ENCODE data around the gene KLHL22. TPM values are rescaled to one million over a fixed set of nuclear protein-coding genes. Genes with fewer than 3 reads are reported as not detected.

KLHL22 gene
- total RNA-seq, 4 donors from 2014 or later, result 12.3 to 29.7 (median 18.3) TPM

- Histone ChIP-seq H3K4me3 (no peak overlapping the region), H3K4me1 (peaks cover 6% of the 10 kb centered on the region), H3K36me3 (peaks cover 24% of the 10 kb centered on the region), H3K27me3 (no peaks in the 10 kb centered on the region), H3K27ac (no peak overlapping the region), H3K9me3 (no peaks in the 10 kb centered on the region)
- 89% methylated on average over 3 of the region's 3 CpGs for WGBS
- no peak for TF ChIP-seq POLR2AphosphoS5 (IDR thresholded peaks at IDR 0.05)
- no peak for DNase-seq (ENCODE audit: low spot score in 2 of 2)
Measured at GRCh38 chr22:20466659-20467379, 28.8 kb downstream of the KLHL22 start.

- Histone ChIP-seq H3K9me3 (no peaks in the 10 kb centered on the region), H3K4me1 (peaks cover 6% of the 10 kb centered on the region), H3K4me3 (no peak overlapping the region), H3K27me3 (no peaks in the 10 kb centered on the region), H3K36me3 (peaks cover 19% of the 10 kb centered on the region), H3K27ac (no peak overlapping the region)
- 81% methylated on average over 5 of the region's 5 CpGs for WGBS
- TF ChIP-seq EP300 (IDR thresholded peaks at IDR 0.05) (no peak), POLR2AphosphoS5 (IDR thresholded peaks at IDR 0.05) (no peak), POLR2A (IDR thresholded peaks at IDR 0.05) (no peak)
- TF ChIP-seq, protein P1, sequence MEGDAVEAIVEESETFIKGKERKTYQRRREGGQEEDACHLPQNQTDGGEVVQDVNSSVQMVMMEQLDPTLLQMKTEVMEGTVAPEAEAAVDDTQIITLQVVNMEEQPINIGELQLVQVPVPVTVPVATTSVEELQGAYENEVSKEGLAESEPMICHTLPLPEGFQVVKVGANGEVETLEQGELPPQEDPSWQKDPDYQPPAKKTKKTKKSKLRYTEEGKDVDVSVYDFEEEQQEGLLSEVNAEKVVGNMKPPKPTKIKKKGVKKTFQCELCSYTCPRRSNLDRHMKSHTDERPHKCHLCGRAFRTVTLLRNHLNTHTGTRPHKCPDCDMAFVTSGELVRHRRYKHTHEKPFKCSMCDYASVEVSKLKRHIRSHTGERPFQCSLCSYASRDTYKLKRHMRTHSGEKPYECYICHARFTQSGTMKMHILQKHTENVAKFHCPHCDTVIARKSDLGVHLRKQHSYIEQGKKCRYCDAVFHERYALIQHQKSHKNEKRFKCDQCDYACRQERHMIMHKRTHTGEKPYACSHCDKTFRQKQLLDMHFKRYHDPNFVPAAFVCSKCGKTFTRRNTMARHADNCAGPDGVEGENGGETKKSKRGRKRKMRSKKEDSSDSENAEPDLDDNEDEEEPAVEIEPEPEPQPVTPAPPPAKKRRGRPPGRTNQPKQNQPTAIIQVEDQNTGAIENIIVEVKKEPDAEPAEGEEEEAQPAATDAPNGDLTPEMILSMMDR (IDR thresholded peaks at IDR 0.05), result no peak
- DNase-seq (ENCODE audit: low spot score in 2 of 2), result no peak
Measured at GRCh38 chr22:20465759-20466077, 29.9 kb downstream of the KLHL22 start.

DNA sequence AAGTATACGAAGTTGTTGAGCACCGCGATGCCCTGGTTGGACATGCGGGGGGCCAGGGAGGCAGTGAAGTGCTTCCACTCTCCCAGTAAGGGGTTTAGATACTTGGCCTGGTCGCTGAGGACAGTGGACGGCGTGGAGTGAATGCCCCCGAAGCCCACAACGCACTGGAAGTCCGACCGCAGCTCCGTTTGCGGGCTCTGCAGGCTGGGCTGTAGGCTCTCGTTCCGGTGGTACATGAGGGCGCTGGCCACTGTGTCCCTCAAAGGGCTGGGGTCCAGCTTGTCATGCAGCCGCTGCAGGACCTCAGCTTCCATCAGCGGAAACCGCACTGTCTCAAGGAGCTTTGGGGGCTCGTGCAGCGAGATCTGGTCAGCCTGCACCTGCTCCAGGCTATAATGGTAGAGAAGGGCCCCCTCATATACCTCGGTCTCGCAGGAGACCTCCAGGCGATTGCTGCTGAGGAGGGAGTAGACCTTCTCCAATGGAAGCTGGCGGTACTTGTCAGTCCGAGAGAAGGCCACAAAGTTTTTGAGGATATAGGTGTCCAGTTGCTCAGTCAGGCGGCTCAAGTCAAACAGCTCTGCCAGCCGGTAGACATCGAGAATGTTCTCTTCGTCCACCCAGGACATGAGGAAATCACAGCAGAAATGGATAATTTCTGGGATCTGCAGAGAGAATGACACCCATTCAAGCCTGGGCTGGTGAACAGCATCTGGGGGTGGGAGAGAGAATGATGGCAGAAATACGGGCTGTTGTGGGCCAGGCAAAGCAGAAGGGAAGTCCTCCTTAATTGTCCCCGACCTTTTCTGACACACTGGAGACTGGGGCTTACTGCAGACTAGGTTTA, 30.5 kb downstream of the KLHL22 start:
- WGBS, result 95% methylated on average over 24 of the region's 32 CpGs

GRCh38 chr22:20464096-20464614, 31.4 kb downstream of the KLHL22 start:
- TF ChIP-seq EP300 (IDR thresholded peaks at IDR 0.05) (no peak), POLR2AphosphoS5 (IDR thresholded peaks at IDR 0.05) (no peak), POLR2A (IDR thresholded peaks at IDR 0.05) (no peak)
- TF ChIP-seq, protein P1 (IDR thresholded peaks at IDR 0.05), result no peak
- WGBS, result 82% methylated on average over 8 of the region's 11 CpGs
- no peak overlapping the region for H3K27ac ChIP-seq

More for the DNA sequence above, 30.5 kb downstream of the KLHL22 start:
- no peak for TF ChIP-seq POLR2A (IDR thresholded peaks at IDR 0.05)
- no peak for TF ChIP-seq POLR2AphosphoS5 (IDR thresholded peaks at IDR 0.05)
- no peak for TF ChIP-seq EP300 (IDR thresholded peaks at IDR 0.05)
- TF ChIP-seq, protein P1 (IDR thresholded peaks at IDR 0.05), result no peak
- Histone ChIP-seq H3K36me3 (peaks cover 19% of the 10 kb centered on the region), H3K27me3 (no peaks in the 10 kb centered on the region), H3K27ac (no peak overlapping the region), H3K4me3 (no peak overlapping the region), H3K4me1 (peaks cover 6% of the 10 kb centered on the region), H3K9me3 (no peaks in the 10 kb centered on the region)
- DNase-seq (ENCODE audit: low spot score in 2 of 2), result no peak

DNA sequence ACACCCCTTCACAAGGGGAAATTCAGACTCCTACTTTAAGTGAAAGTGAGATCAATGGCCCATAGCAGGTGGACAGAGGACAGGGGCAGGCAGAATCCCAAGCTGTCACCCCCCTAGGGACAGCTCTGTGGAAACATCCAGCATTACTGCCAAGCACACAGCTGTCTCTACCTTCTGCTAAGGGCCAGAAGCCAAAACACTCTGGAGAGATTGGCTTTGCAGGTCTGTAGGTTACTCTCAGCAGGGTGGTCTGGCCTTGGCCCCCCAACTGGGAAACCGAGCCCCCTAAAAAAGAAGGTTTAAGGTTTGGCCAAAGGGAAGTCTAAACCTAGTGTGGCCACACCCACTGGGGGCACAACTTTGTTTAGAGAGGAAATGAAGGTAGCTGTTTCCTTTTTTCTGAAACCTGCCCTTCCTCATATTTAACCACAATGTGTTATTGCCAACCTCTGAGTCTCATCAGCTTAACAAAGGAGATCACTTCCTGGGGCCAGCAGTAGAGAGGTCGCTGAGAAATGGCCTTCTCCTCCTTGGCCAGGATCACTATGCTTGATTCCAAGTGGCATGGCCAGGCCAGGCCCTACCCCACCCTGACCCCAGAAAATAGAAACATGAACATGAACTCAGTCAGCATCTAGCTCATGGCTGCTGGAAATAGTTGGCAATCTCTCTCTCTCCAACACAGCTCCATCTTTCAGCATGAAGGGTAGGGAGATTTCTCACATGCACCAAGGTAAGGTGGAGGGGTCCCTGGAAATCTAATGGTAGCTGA, 32.1 kb downstream of the KLHL22 start:
- DNase-seq (ENCODE audit: low spot score in 2 of 2), result no peak
- H3K36me3 ChIP-seq, result peaks cover 19% of the 10 kb centered on the region
- H3K27me3 ChIP-seq, result no peaks in the 10 kb centered on the region
- H3K9me3 ChIP-seq, result no peaks in the 10 kb centered on the region
- peaks cover 6% of the 10 kb centered on the region for H3K4me1 ChIP-seq
- H3K4me3 ChIP-seq, result no peak overlapping the region
- no peak overlapping the region for H3K27ac ChIP-seq
- WGBS, result 56% methylated on average over 2 of the region's 2 CpGs
- TF ChIP-seq, protein P1 (IDR thresholded peaks at IDR 0.05), result no peak
- TF ChIP-seq EP300 (IDR thresholded peaks at IDR 0.05), result no peak
- TF ChIP-seq POLR2AphosphoS5 (IDR thresholded peaks at IDR 0.05), result no peak
- no peak for TF ChIP-seq POLR2A (IDR thresholded peaks at IDR 0.05)

More at GRCh38 chr22:20464096-20464614, 31.4 kb downstream of the KLHL22 start:
- no peaks in the 10 kb centered on the region for H3K9me3 ChIP-seq
- peaks cover 19% of the 10 kb centered on the region for H3K36me3 ChIP-seq
- peaks cover 6% of the 10 kb centered on the region for H3K4me1 ChIP-seq
- DNase-seq (ENCODE audit: low spot score in 2 of 2), result no peak
- no peak overlapping the region for H3K4me3 ChIP-seq
- no peaks in the 10 kb centered on the region for H3K27me3 ChIP-seq
